Gastrocnemius medialis (tissue), 4 donors: ENCODE data around the gene BRPF1. TPM values are rescaled to one million over a fixed set of nuclear protein-coding genes. Genes with fewer than 3 reads are reported as not detected.
A peak's percentile ranks its signal among the peaks of the same experiment; 100 is the strongest.
"Not testable (repeated sequence)": the region's sequence is repeated elsewhere in the genome, so short reads cannot be mapped to it uniquely, and the experiment has no call there.

Experiments
- ATAC-seq, 2 donors: fragments of 150-250 bp; one replicate each; pipeline ENCODE4 v1.9.1; 2016
- DNase-seq, 2 donors: peaks; one replicate each; pipeline ENCODE4 v3.0.0-alpha.2; 2019
- H3K27ac ChIP-seq, 4 donors: fragments of 200-600 bp; sonication (generic); 1 replicate in 1 of 4; 2 replicates in 3 of 4; pipeline ENCODE4 v1.5.1; 2016 to 2018; ENCODE audit warnings: mild to moderate bottlenecking in 2 of 4, moderate library complexity in 1 of 4
- H3K27me3 ChIP-seq, 3 donors: fragments of 200-600 bp; sonication (generic) in 2 of 3; 1 replicate in 1 of 3; 2 replicates in 2 of 3; pipeline versions ENCODE4 v1.5.1 to v1.6.0; 2016 to 2019; ENCODE audit warnings: mild to moderate bottlenecking in 1 of 3, moderate library complexity in 1 of 3
- H3K36me3 ChIP-seq, 2 donors: fragments of 200-600 bp; sonication (generic) in 1 of 2; one replicate each; pipeline ENCODE4 v1.5.1; 2017 to 2018
- H3K4me1 ChIP-seq, 2 donors: fragments of 200-600 bp; sonication (generic) in 1 of 2; one replicate each; pipeline ENCODE4 v1.5.1; 2016 to 2017; ENCODE audit warnings: mild to moderate bottlenecking in 2 of 2
- H3K4me3 ChIP-seq, 4 donors: fragments of 200-600 bp; sonication (generic) in 3 of 4; 1 replicate in 1 of 4; 2 replicates in 3 of 4; pipeline ENCODE4 v1.5.1; 2016 to 2019; ENCODE audit warnings: mild to moderate bottlenecking in 2 of 4
- H3K9me3 ChIP-seq, 3 donors: fragments of 200-600 bp; sonication (generic) in 2 of 3; 1 replicate in 1 of 3; 2 replicates in 2 of 3; pipeline ENCODE4 v1.5.1; 2016 to 2019
- CTCF ChIP-seq, 5 experiments: fragments of 450-650 bp in 3 of 5; fragments of 200-600 bp in 2 of 5; sonication (generic) in 2 of 5; IDR thresholded peaks in 4 of 5; conservative IDR thresholded peaks in 1 of 5; 1 replicate in 4 of 5; 2 replicates in 1 of 5; pipeline ENCODE4 v1.5.1; 2016 to 2019; ENCODE audit warnings: antibody characterized with exemption in 5 of 5, mild to moderate bottlenecking in 3 of 5, moderate library complexity in 3 of 5
- POLR2A ChIP-seq, 2 donors: fragments of 450-650 bp; IDR thresholded peaks; one replicate each; pipeline ENCODE4 v1.6.1; 2017; ENCODE audit warnings: antibody characterized with exemption in 2 of 2, mild to moderate bottlenecking in 2 of 2, moderate library complexity in 2 of 2
- in situ Hi-C, 4 donors: fragments of 200-750 bp; cut with MboI; loops; one replicate each; pipeline versions ENCODE4 v1.15.0 to v1.8.0; 2017; ENCODE audit warnings: low sequenced_read_pairs in 4 of 4
- intact Hi-C: fragments of 100-400 bp; cut with DNase I; formaldehyde crosslinking; loops from one replicate; pipeline ENCODE4 v1.15.1; 2023; ENCODE audit warnings: low total_unique reads
- total RNA-seq, 4 donors: library from RNA; depleted of rRNA; stranded (reverse); fragments of >200 nt; gene quantifications; one replicate each; pipeline versions ENCODE4 v1.1.0 to v1.2.3, GENCODE V29; 2016

The BRPF1 gene
- total RNA-seq, 4 donors from 2014 or later = 12.0 to 19.5 (median 14.7) TPM

- intact Hi-C loops = no loop called here
These were observed 38.8 kb downstream of the BRPF1 start for GRCh38 chr3:9770276-9770812.

GRCh38 chr3:9771007-9771406, 39.5 kb downstream of the BRPF1 start:
- ATAC-seq, intact Hi-C loops, in situ Hi-C loops, DNase-seq, H3K4me3 ChIP-seq, H3K36me3 ChIP-seq, H3K9me3 ChIP-seq, H3K27me3 ChIP-seq: not testable (repeated sequence)
- peaks cover 9 to 11% of the 10 kb centered on the region in 2 donors for H3K4me1 ChIP-seq
- peak overlapping the region in 3 of 4 donors; percentile 78 to 80 (median 78) for H3K27ac ChIP-seq

More at GRCh38 chr3:9770276-9770812, 38.8 kb downstream of the BRPF1 start:
- no peaks in the 10 kb centered on the region for H3K36me3 ChIP-seq
- DNase-seq = peak; percentile 51 to 73
- H3K4me3 ChIP-seq = peak overlapping the region; percentile 60 to 64 (median 62)
- in situ Hi-C loops = no loop called here
- H3K9me3 ChIP-seq = no peaks in the 10 kb centered on the region
- TF ChIP-seq CTCF (IDR thresholded peaks at IDR 0.05 in 4 of 5, conservative IDR thresholded peaks at IDR 0.05 in 1 of 5) (no peak), POLR2A (IDR thresholded peaks at IDR 0.05) (no peak)
- H3K4me1 ChIP-seq = peaks cover 9 to 11% of the 10 kb centered on the region in 2 donors
- ATAC-seq = peak in 1 of 2 donors; percentile 41
- no peaks in the 10 kb centered on the region for H3K27me3 ChIP-seq
- H3K27ac ChIP-seq = peak overlapping the region; percentile 64 to 80 (median 78)

- H3K27me3 ChIP-seq = no peaks in the 10 kb centered on the region
- H3K4me1 ChIP-seq = no peaks in the 10 kb centered on the region
- ATAC-seq = no peak
- H3K4me3 ChIP-seq = no peak overlapping the region
- no peak overlapping the region for H3K27ac ChIP-seq
- TF ChIP-seq POLR2A (IDR thresholded peaks at IDR 0.05) = no peak
- no peak for TF ChIP-seq CTCF (IDR thresholded peaks at IDR 0.05 in 4 of 5, conservative IDR thresholded peaks at IDR 0.05 in 1 of 5)
- intact Hi-C loops = no loop called here
- H3K9me3 ChIP-seq = no peaks in the 10 kb centered on the region
- peaks cover 0 to 17% of the 10 kb centered on the region in 2 donors for H3K36me3 ChIP-seq
- in situ Hi-C loops = no loop called here
- no peak for DNase-seq
These were observed 45.6 kb downstream of the BRPF1 start for GRCh38 chr3:9776896-9777693.

GRCh38 chr3:9777694-9778021, 46.1 kb downstream of the BRPF1 start:
- no peaks in the 10 kb centered on the region for H3K4me1 ChIP-seq
- intact Hi-C loops = no loop called here
- H3K27ac ChIP-seq = no peak overlapping the region
- no peaks in the 10 kb centered on the region for H3K9me3 ChIP-seq
- peaks cover 0 to 23% of the 10 kb centered on the region in 2 donors for H3K36me3 ChIP-seq
- in situ Hi-C loops = no loop called here
- no peak for TF ChIP-seq CTCF (IDR thresholded peaks at IDR 0.05 in 4 of 5, conservative IDR thresholded peaks at IDR 0.05 in 1 of 5)
- H3K27me3 ChIP-seq = no peaks in the 10 kb centered on the region
- no peak overlapping the region for H3K4me3 ChIP-seq
- DNase-seq = no peak
- no peak for ATAC-seq

GRCh38 chr3:9778143-9779074, 46.9 kb downstream of the BRPF1 start:
- H3K27ac ChIP-seq = no peak overlapping the region
- no peak overlapping the region for H3K4me3 ChIP-seq
- H3K36me3 ChIP-seq = peaks cover 0 to 30% of the 10 kb centered on the region in 2 donors
- no peaks in the 10 kb centered on the region for H3K4me1 ChIP-seq
- in situ Hi-C loops = no loop called here
- H3K27me3 ChIP-seq = no peaks in the 10 kb centered on the region
- intact Hi-C loops = no loop called here
- H3K9me3 ChIP-seq = no peaks in the 10 kb centered on the region
- DNase-seq (no peak), ATAC-seq (peak in 1 of 2 donors; percentile 40)
- TF ChIP-seq POLR2A (IDR thresholded peaks at IDR 0.05) = no peak
- no peak for TF ChIP-seq CTCF (IDR thresholded peaks at IDR 0.05 in 4 of 5, conservative IDR thresholded peaks at IDR 0.05 in 1 of 5)
